HepG2 (cell line): Measurements from ENCODE around the gene EEF1E1. TPM values are rescaled to one million over a fixed set of nuclear protein-coding genes. Genes with fewer than 3 reads are reported as not detected.
A peak's percentile ranks its signal among the peaks of the same experiment; 100 is the strongest.

Source experiments
- AFF4 ChIP-seq: sonication (generic); formaldehyde crosslinking; IDR thresholded peaks from 2 replicates; pipeline ENCODE4 v1.4.0; 2020; ENCODE audit warnings: missing genetic modification reagents
- BHLHE40 ChIP-seq: IDR thresholded peaks from 2 replicates; pipeline ENCODE4 v1.6.1; 2011; ENCODE audit warnings: low read length, improper control_type of control experiment
- CHD2 ChIP-seq: IDR thresholded peaks from 2 replicates; pipeline ENCODE4 v1.6.1; 2011; ENCODE audit warnings: low read depth, low read length, improper control_type of control experiment
- HNRNPH1 ChIP-seq: fragments of 200-400 bp; formaldehyde crosslinking; optimal IDR thresholded peaks from 2 replicates; pipeline ENCODE3; 2017; ENCODE audit warnings: mild to moderate bottlenecking, low read depth, low read length
- ISL2 ChIP-seq: sonication (generic); formaldehyde crosslinking; IDR thresholded peaks from 2 replicates; pipeline ENCODE4 v1.5.0; 2020; ENCODE audit warnings: missing genetic modification reagents
- ISX ChIP-seq: sonication (generic); formaldehyde crosslinking; conservative IDR thresholded peaks from 2 replicates; pipeline ENCODE4 v1.5.0; 2020; ENCODE audit warnings: missing genetic modification reagents
- MAFF ChIP-seq: IDR thresholded peaks from 2 replicates; pipeline ENCODE4 v1.6.1; 2011; ENCODE audit warnings: low read depth, low read length, improper control_type of control experiment
- MED13 ChIP-seq: sonication (generic); formaldehyde crosslinking; IDR thresholded peaks from 2 replicates; pipeline ENCODE4 v1.5.0; 2020; ENCODE audit warnings: missing genetic modification reagents
- NCOR1 ChIP-seq: fragments of 200-600 bp; sonication (generic); IDR thresholded peaks from 2 replicates; pipeline ENCODE4 v1.7.0; 2017; ENCODE audit warnings: antibody characterized with exemption, low read length, borderline replicate concordance
- NFATC3 ChIP-seq: sonication (generic); formaldehyde crosslinking; IDR thresholded peaks from 2 replicates; pipeline ENCODE4 v1.5.1; 2020; ENCODE audit warnings: mild to moderate bottlenecking, missing genetic modification reagents
- NONO ChIP-seq, 2 experiments: fragments of 450-650 bp in 1 of 2; sonication (generic) in 1 of 2; formaldehyde crosslinking in 1 of 2; IDR thresholded peaks in 1 of 2; conservative IDR thresholded peaks in 1 of 2; 2 replicates each; pipeline versions ENCODE4 v1.6.1 to v1.8.0; 2017 to 2022; ENCODE audit warnings: mild to moderate bottlenecking in 1 of 2, missing genetic modification reagents in 1 of 2, moderate library complexity in 1 of 2
- PHF20 ChIP-seq: sonication (generic); formaldehyde crosslinking; IDR thresholded peaks from 2 replicates; pipeline ENCODE4 v1.5.0; 2020; ENCODE audit warnings: mild to moderate bottlenecking, missing genetic modification reagents
- RFX1 ChIP-seq: fragments of 450-650 bp; IDR thresholded peaks from 2 replicates; pipeline ENCODE4 v1.6.1; 2017
- ZBTB39 ChIP-seq: sonication (generic); formaldehyde crosslinking; IDR thresholded peaks from 2 replicates; pipeline ENCODE4 v1.5.0; 2020; ENCODE audit warnings: missing genetic modification reagents
- ZMYM4 ChIP-seq: sonication (generic); formaldehyde crosslinking; IDR thresholded peaks from 2 replicates; pipeline ENCODE4 v1.8.1; 2023; ENCODE audit warnings: mild to moderate bottlenecking, missing genetic modification reagents
- ZNF232 ChIP-seq: sonication (generic); formaldehyde crosslinking; IDR thresholded peaks from 2 replicates; pipeline ENCODE4 v1.4.0; 2020; ENCODE audit warnings: missing genetic modification reagents, borderline replicate concordance
- ZNF446 ChIP-seq: sonication (generic); formaldehyde crosslinking; IDR thresholded peaks from 2 replicates; pipeline ENCODE4 v1.5.0; 2020; ENCODE audit warnings: mild to moderate bottlenecking, missing genetic modification reagents
- ZNF468 ChIP-seq: sonication (generic); formaldehyde crosslinking; IDR thresholded peaks from 2 replicates; pipeline ENCODE4 v1.8.0; 2022; ENCODE audit warnings: mild to moderate bottlenecking, moderate library complexity, missing genetic modification reagents
- ZNF501 ChIP-seq: sonication (generic); formaldehyde crosslinking; IDR thresholded peaks from 2 replicates; pipeline ENCODE4 v1.5.1; 2020; ENCODE audit warnings: mild to moderate bottlenecking, moderate library complexity, missing genetic modification reagents
- ZSCAN21 ChIP-seq: sonication (generic); formaldehyde crosslinking; IDR thresholded peaks from 2 replicates; pipeline ENCODE4 v1.8.0; 2022; ENCODE audit warnings: mild to moderate bottlenecking, missing genetic modification reagents, moderate library complexity, borderline replicate concordance
- polyA plus RNA-seq, 8 experiments: library from polyadenylated mRNA; depleted of rRNA in 3 of 8; stranded (reverse) in 7 of 8; unstranded in 1 of 8; fragments of >200 nt; fragmentation: Illumina TruSeq in 4 of 8; extraction: Trizol in 4 of 8; gene quantifications; 2 replicates each; pipeline versions ENCODE4 v1.2.1 to v1.2.3, GENCODE V29; 2011 to 2016; ENCODE audit warnings: low read depth in 4 of 8, missing spikeins in 1 of 8, mixed read lengths in 1 of 8; ENCODE audit not compliant: insufficient read depth in 1 of 8
- total RNA-seq, 5 experiments: library from RNA; depleted of rRNA; stranded (reverse); fragments of >200 nt; fragmentation: Illumina TruSeq; extraction: Trizol; gene quantifications; 2 replicates each; pipeline ENCODE4 v1.2.3, GENCODE V29; 2016; ENCODE audit warnings: low read depth in 1 of 5
- TF ChIP-seq, protein P1 (sequence below): sonication (generic); formaldehyde crosslinking; IDR thresholded peaks from 2 replicates; pipeline ENCODE4 v1.5.1; 2020; ENCODE audit warnings: missing genetic modification reagents, mild to moderate bottlenecking, borderline replicate concordance

Gene EEF1E1
- total and polyA plus RNA-seq, 2 of the 13 experiments (the other 11 are each of a cell fraction or from before 2014, with no cell fraction given) = 128 to 188 TPM

- TF ChIP-seq AFF4 = no peak
- 0 out of 2 replicates have a peak, but pooled peaks have one; percentile 25 for TF ChIP-seq BHLHE40
- TF ChIP-seq, protein P1, sequence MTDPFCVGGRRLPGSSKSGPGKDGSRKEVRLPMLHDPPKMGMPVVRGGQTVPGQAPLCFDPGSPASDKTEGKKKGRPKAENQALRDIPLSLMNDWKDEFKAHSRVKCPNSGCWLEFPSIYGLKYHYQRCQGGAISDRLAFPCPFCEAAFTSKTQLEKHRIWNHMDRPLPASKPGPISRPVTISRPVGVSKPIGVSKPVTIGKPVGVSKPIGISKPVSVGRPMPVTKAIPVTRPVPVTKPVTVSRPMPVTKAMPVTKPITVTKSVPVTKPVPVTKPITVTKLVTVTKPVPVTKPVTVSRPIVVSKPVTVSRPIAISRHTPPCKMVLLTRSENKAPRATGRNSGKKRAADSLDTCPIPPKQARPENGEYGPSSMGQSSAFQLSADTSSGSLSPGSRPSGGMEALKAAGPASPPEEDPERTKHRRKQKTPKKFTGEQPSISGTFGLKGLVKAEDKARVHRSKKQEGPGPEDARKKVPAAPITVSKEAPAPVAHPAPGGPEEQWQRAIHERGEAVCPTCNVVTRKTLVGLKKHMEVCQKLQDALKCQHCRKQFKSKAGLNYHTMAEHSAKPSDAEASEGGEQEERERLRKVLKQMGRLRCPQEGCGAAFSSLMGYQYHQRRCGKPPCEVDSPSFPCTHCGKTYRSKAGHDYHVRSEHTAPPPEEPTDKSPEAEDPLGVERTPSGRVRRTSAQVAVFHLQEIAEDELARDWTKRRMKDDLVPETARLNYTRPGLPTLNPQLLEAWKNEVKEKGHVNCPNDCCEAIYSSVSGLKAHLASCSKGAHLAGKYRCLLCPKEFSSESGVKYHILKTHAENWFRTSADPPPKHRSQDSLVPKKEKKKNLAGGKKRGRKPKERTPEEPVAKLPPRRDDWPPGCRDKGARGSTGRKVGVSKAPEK = no peak
- no peak for TF ChIP-seq RFX1
- TF ChIP-seq MED13 (CRISPR knock-in tag) = no peak
- TF ChIP-seq NONO (IDR thresholded peaks at IDR 0.05) = no peak
- peak; percentile 76; the same call in 1 of the 2 replicates for TF ChIP-seq NONO (CRISPR knock-in tag; conservative IDR thresholded peaks at IDR 0.05)
- TF ChIP-seq ZNF232 (CRISPR knock-in tag) = peak; percentile 20; the same call in 1 of the 2 replicates
- peak; percentile 86 for TF ChIP-seq PHF20
- TF ChIP-seq ZBTB39 (CRISPR knock-in tag) = no peak
- peak; percentile 92 for TF ChIP-seq ZMYM4 (CRISPR knock-in tag)
- TF ChIP-seq ZNF468 (CRISPR knock-in tag) = no peak
- no peak for TF ChIP-seq ISL2 (CRISPR knock-in tag)
- no peak for TF ChIP-seq HNRNPH1
- TF ChIP-seq NFATC3 (CRISPR knock-in tag) = no peak
- peak; percentile 22; the same call in 1 of the 2 replicates for TF ChIP-seq NCOR1
- no peak for TF ChIP-seq ISX (CRISPR knock-in tag)
- TF ChIP-seq ZSCAN21 = no peak
- peak; percentile 88 for TF ChIP-seq ZNF501 (CRISPR knock-in tag)
- TF ChIP-seq ZNF446 (CRISPR knock-in tag) = peak; percentile 93
- no peak for TF ChIP-seq MAFF
- peak; percentile 88 for TF ChIP-seq CHD2
Measured at GRCh38 chr6:8102122-8102958, at the start of gene EEF1E1 (continued).
